Thyroid gland (tissue), 4 donors: ENCODE measurements around the gene EFCAB12. TPM values are rescaled to one million over a fixed set of nuclear protein-coding genes. Genes with fewer than 3 reads are reported as not detected.

ENCODE experiments used
- DNase-seq, 2 donors: peaks; one replicate each; pipeline ENCODE4 v3.0.0-alpha.2; 2019
- H3K27ac ChIP-seq, 3 donors: fragments of 200-600 bp; sonication (generic); 1 replicate in 2 of 3; 2 replicates in 1 of 3; pipeline ENCODE4 v1.5.1; 2016 to 2019; ENCODE audit warnings: mild to moderate bottlenecking in 1 of 3, moderate library complexity in 1 of 3
- H3K27me3 ChIP-seq: fragments of 200-600 bp; sonication (generic); one replicate; pipeline ENCODE4 v1.5.1; 2019
- H3K36me3 ChIP-seq, 2 donors: fragments of 200-600 bp; sonication (generic); one replicate each; pipeline ENCODE4 v1.5.1; 2016 to 2019
- H3K4me1 ChIP-seq, 2 donors: fragments of 200-600 bp; sonication (generic); one replicate each; pipeline ENCODE4 v1.5.1; 2017 to 2019
- H3K4me3 ChIP-seq, 3 donors: fragments of 200-600 bp; sonication (generic); replicated peaks in 1 of 3; 1 replicate in 2 of 3; 2 replicates in 1 of 3; pipeline ENCODE4 v1.5.1; 2016; ENCODE audit warnings: mild to moderate bottlenecking in 1 of 3
- H3K9me3 ChIP-seq: fragments of 200-600 bp; sonication (generic); one replicate; pipeline ENCODE4 v1.5.1; 2017
- CTCF ChIP-seq, 6 experiments: fragments of 200-600 bp in 3 of 6; fragments of 450-650 bp in 3 of 6; sonication (generic) in 3 of 6; IDR thresholded peaks; one replicate each; pipeline ENCODE4 v1.5.1; 2016 to 2019; ENCODE audit warnings: antibody characterized with exemption in 6 of 6, mild to moderate bottlenecking in 2 of 6, inconsistent platforms in 1 of 6, moderate library complexity in 1 of 6
- POLR2A ChIP-seq, 2 donors: fragments of 450-650 bp; IDR thresholded peaks; one replicate each; pipeline ENCODE4 v1.6.1; 2017; ENCODE audit warnings: antibody characterized with exemption in 2 of 2, mild to moderate bottlenecking in 2 of 2, moderate library complexity in 1 of 2
- WGBS, 2 donors: methylation state at CpG; one replicate each; pipeline ENCODE4 v1.1.5; 2017; 5-methylcytosine and 5-hydroxymethylcytosine counted together
- intact Hi-C: fragments of 100-400 bp; cut with DNase I; formaldehyde crosslinking; loops from one replicate; pipeline ENCODE4 v1.15.1; 2023
- total RNA-seq, 4 donors: library from RNA; depleted of rRNA; stranded (reverse); fragments of >200 nt; gene quantifications; one replicate each; pipeline ENCODE4 v1.2.3, GENCODE V29; 2016

EFCAB12 gene
- total RNA-seq, 4 donors from 2014 or later = 0.67 to 1.2 (median 0.74) TPM

- no peaks in the 10 kb centered on the region for H3K27me3 ChIP-seq
- 81 to 89% methylated on average over 4 of the region's 4 CpGs for WGBS, 2 donors
Measured at GRCh38 chr3:129419476-129419875, 9.0 kb downstream of the EFCAB12 start.

GRCh38 chr3:129418041-129418973, 10.1 kb downstream of the EFCAB12 start:
- H3K4me1 ChIP-seq = peaks cover 0 to 6% of the 10 kb centered on the region in 2 donors
- intact Hi-C loops = no loop called here
- H3K27ac ChIP-seq = peak overlapping the region in 1 of 3 donors; percentile 50
- no peaks in the 10 kb centered on the region for H3K27me3 ChIP-seq
- H3K36me3 ChIP-seq = no peaks in the 10 kb centered on the region
- no peaks in the 10 kb centered on the region for H3K9me3 ChIP-seq
- 88 to 89% methylated on average over 14 of the region's 14 CpGs for WGBS, 2 donors
- H3K4me3 ChIP-seq = no peak overlapping the region
- TF ChIP-seq POLR2A (IDR thresholded peaks at IDR 0.05) (no peak), CTCF (IDR thresholded peaks at IDR 0.05) (no peak)
- no peak for DNase-seq

More at GRCh38 chr3:129419476-129419875, 9.0 kb downstream of the EFCAB12 start:
- H3K27ac ChIP-seq = no peak overlapping the region
- TF ChIP-seq CTCF (IDR thresholded peaks at IDR 0.05) (no peak), POLR2A (IDR thresholded peaks at IDR 0.05) (no peak)
- intact Hi-C loops = no loop called here
- peaks cover 0 to 6% of the 10 kb centered on the region in 2 donors for H3K4me1 ChIP-seq
- no peaks in the 10 kb centered on the region for H3K9me3 ChIP-seq
- no peak overlapping the region for H3K4me3 ChIP-seq
- H3K36me3 ChIP-seq = no peaks in the 10 kb centered on the region
- no peak for DNase-seq

GRCh38 chr3:129417326-129417725, 11.1 kb downstream of the EFCAB12 start:
- no peak for DNase-seq
- WGBS, 2 donors = 21 to 50% methylated on average over 1 of the region's 1 CpG
- Histone ChIP-seq H3K9me3 (no peaks in the 10 kb centered on the region), H3K4me3 (no peak overlapping the region), H3K27me3 (no peaks in the 10 kb centered on the region), H3K36me3 (no peaks in the 10 kb centered on the region), H3K4me1 (peaks cover 0 to 6% of the 10 kb centered on the region in 2 donors), H3K27ac (peak overlapping the region in 2 of 3 donors; percentile 40 to 50)
- intact Hi-C loops = no loop called here
- TF ChIP-seq POLR2A (IDR thresholded peaks at IDR 0.05) = no peak
- TF ChIP-seq CTCF (IDR thresholded peaks at IDR 0.05) = no peak

GRCh38 chr3:129416415-129416814, 12.0 kb downstream of the EFCAB12 start:
- intact Hi-C loops = no loop called here
- no peak overlapping the region for H3K27ac ChIP-seq
- TF ChIP-seq POLR2A (IDR thresholded peaks at IDR 0.05) (no peak), CTCF (IDR thresholded peaks at IDR 0.05) (no peak)

GRCh38 chr3:129415830-129416229, 12.6 kb downstream of the EFCAB12 start:
- Histone ChIP-seq H3K4me3 (no peak overlapping the region), H3K36me3 (no peaks in the 10 kb centered on the region), H3K9me3 (no peaks in the 10 kb centered on the region), H3K27me3 (no peaks in the 10 kb centered on the region), H3K4me1 (peaks cover 0 to 6% of the 10 kb centered on the region in 2 donors), H3K27ac (no peak overlapping the region)
- 87 to 90% methylated on average over 6 of the region's 6 CpGs for WGBS, 2 donors
- TF ChIP-seq POLR2A (IDR thresholded peaks at IDR 0.05) (no peak), CTCF (IDR thresholded peaks at IDR 0.05) (no peak)
- no peak for DNase-seq
- intact Hi-C loops = no loop called here

More at GRCh38 chr3:129416415-129416814, 12.0 kb downstream of the EFCAB12 start:
- 89 to 94% methylated on average over 4 of the region's 4 CpGs for WGBS, 2 donors
- no peak for DNase-seq
- H3K36me3 ChIP-seq = no peaks in the 10 kb centered on the region
- H3K4me1 ChIP-seq = peaks cover 0 to 6% of the 10 kb centered on the region in 2 donors
- H3K9me3 ChIP-seq = no peaks in the 10 kb centered on the region
- H3K4me3 ChIP-seq = no peak overlapping the region
- H3K27me3 ChIP-seq = no peaks in the 10 kb centered on the region
